ENCODE data around the gene GLRB. TPM values are rescaled to one million over a fixed set of nuclear protein-coding genes. Genes with fewer than 3 reads are reported as not detected.
A peak's percentile ranks its signal among the peaks of the same experiment; 100 is the strongest.

The GLRB gene
- total RNA-seq, 1 experiment from 2014 or later: 9.1 TPM

GRCh38 chr4:157195374-157195773, 119.4 kb downstream of the GLRB start:
- H3K9me3 Mint-ChIP-seq (ENCODE audit: low read depth, unreplicated experiment): no peaks in the 10 kb centered on the region
- intact Hi-C loops (cut with micrococcal nuclease; ENCODE audit: unreplicated experiment): no loop called here
- no peaks in the 10 kb centered on the region for H3K27me3 Mint-ChIP-seq (ENCODE audit: unreplicated experiment)
- H3K36me3 Mint-ChIP-seq (ENCODE audit: insufficient read depth, unreplicated experiment): no peaks in the 10 kb centered on the region
- no TSS peak for BruUV-seq (replicated peaks)
- DNase-seq: no peak
- H3K4me3 Mint-ChIP-seq (ENCODE audit: low read depth, unreplicated experiment): no peak overlapping the region
- H3K4me1 Mint-ChIP-seq (ENCODE audit: low read depth, unreplicated experiment): no peaks in the 10 kb centered on the region
- TF ChIP-seq CTCF (IDR thresholded peaks at IDR 0.05; ENCODE audit: unreplicated experiment): no peak
- no peak overlapping the region for H3K27ac Mint-ChIP-seq (ENCODE audit: unreplicated experiment)
- CTCF ChIA-PET: no interaction called here

DNA sequence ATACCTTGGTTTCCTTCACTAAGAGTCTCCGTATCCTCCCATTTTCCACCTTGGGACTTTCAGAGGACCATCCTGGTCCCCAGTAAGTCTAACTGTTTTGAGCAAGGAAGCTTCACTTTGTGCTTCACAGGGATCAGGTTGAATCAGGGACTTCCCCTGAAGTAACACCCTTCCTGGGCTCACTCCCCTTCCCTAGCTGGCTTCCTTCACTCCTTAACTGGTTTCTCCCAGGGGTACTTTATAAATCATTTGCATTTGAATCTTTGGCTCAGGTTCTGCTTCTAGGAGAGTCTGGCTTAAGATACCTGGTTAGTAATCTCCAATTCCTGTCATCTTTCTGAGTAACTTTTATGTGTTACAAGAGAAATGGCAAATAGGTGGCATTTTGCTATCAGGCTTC, 120.1 kb downstream of the GLRB start:
- CTCF ChIA-PET: no interaction called here
- H3K27me3 Mint-ChIP-seq (ENCODE audit: unreplicated experiment): no peaks in the 10 kb centered on the region
- H3K27ac Mint-ChIP-seq (ENCODE audit: unreplicated experiment): no peak overlapping the region
- no peaks in the 10 kb centered on the region for H3K4me1 Mint-ChIP-seq (ENCODE audit: low read depth, unreplicated experiment)
- intact Hi-C loops (cut with micrococcal nuclease; ENCODE audit: unreplicated experiment): no loop called here
- no peaks in the 10 kb centered on the region for H3K36me3 Mint-ChIP-seq (ENCODE audit: insufficient read depth, unreplicated experiment)
- DNase-seq: no peak
- H3K4me3 Mint-ChIP-seq (ENCODE audit: low read depth, unreplicated experiment): no peak overlapping the region
- TF ChIP-seq CTCF (IDR thresholded peaks at IDR 0.05; ENCODE audit: unreplicated experiment): no peak
- H3K9me3 Mint-ChIP-seq (ENCODE audit: low read depth, unreplicated experiment): no peaks in the 10 kb centered on the region
- no TSS peak for BruUV-seq (replicated peaks)

- intact Hi-C loops (cut with micrococcal nuclease; ENCODE audit: unreplicated experiment): no loop called here
- no TSS peak for BruUV-seq (replicated peaks)
- H3K36me3 Mint-ChIP-seq (ENCODE audit: insufficient read depth, unreplicated experiment): no peaks in the 10 kb centered on the region
- peak; percentile 27 for TF ChIP-seq CTCF (IDR thresholded peaks at IDR 0.05; ENCODE audit: unreplicated experiment)
- H3K4me3 Mint-ChIP-seq (ENCODE audit: low read depth, unreplicated experiment): no peak overlapping the region
- peak; percentile 19 for DNase-seq
- CTCF ChIA-PET: no interaction called here
- no peak overlapping the region for H3K27ac Mint-ChIP-seq (ENCODE audit: unreplicated experiment)
- H3K27me3 Mint-ChIP-seq (ENCODE audit: unreplicated experiment): no peaks in the 10 kb centered on the region
- H3K4me1 Mint-ChIP-seq (ENCODE audit: low read depth, unreplicated experiment): no peaks in the 10 kb centered on the region
- no peaks in the 10 kb centered on the region for H3K9me3 Mint-ChIP-seq (ENCODE audit: low read depth, unreplicated experiment)
Measured at GRCh38 chr4:157204634-157205244, 128.8 kb downstream of the GLRB start.

GRCh38 chr4:157217708-157218107, 141.8 kb downstream of the GLRB start:
- no TSS peak for BruUV-seq (replicated peaks)
- intact Hi-C loops (cut with micrococcal nuclease; ENCODE audit: unreplicated experiment): loop anchor here (1.0 kb wide), 1 partner anchor 761 kb away; no protein-coding TSS in a partner anchor
- H3K36me3 Mint-ChIP-seq (ENCODE audit: insufficient read depth, unreplicated experiment): no peaks in the 10 kb centered on the region
- CTCF ChIA-PET: no interaction called here
- H3K4me1 Mint-ChIP-seq (ENCODE audit: low read depth, unreplicated experiment): no peaks in the 10 kb centered on the region
- DNase-seq: peak; percentile 3
- H3K27me3 Mint-ChIP-seq (ENCODE audit: unreplicated experiment): no peaks in the 10 kb centered on the region
- peak; percentile 41 for TF ChIP-seq CTCF (IDR thresholded peaks at IDR 0.05; ENCODE audit: unreplicated experiment)
- no peak overlapping the region for H3K27ac Mint-ChIP-seq (ENCODE audit: unreplicated experiment)
- no peaks in the 10 kb centered on the region for H3K9me3 Mint-ChIP-seq (ENCODE audit: low read depth, unreplicated experiment)
- no peak overlapping the region for H3K4me3 Mint-ChIP-seq (ENCODE audit: low read depth, unreplicated experiment)

All from Calu3 (cell line).